HL-60 (cell line): ENCODE measurements around the gene ZNRD2.

ENCODE experiments used
- DNase-seq, 2 experiments: peaks; one replicate each; pipeline ENCODE4 v3.0.0-alpha.2; 2010 to 2020; ENCODE audit warnings: low read depth in 1 of 2, low spot score in 1 of 2
- H3K27ac ChIP-seq: fragments of 250-450 bp; sonication (Bioruptor Pico); replicated peaks from 2 replicates; pipeline ENCODE4 v1.5.1; 2020; ENCODE audit warnings: mild to moderate bottlenecking, moderate library complexity
- H3K27me3 ChIP-seq: fragments of 250-450 bp; sonication (Bioruptor Pico); 2 replicates; pipeline ENCODE4 v1.5.1; 2021; ENCODE audit warnings: mild to moderate bottlenecking, moderate library complexity; ENCODE audit not compliant: insufficient read depth, poor library complexity, severe bottlenecking
- H3K4me3 ChIP-seq: replicated peaks from 2 replicates; pipeline ENCODE4 v1.5.1; 2011; ENCODE audit warnings: mild to moderate bottlenecking, control low read depth, low read length; ENCODE audit not compliant: insufficient read depth
- GABPA ChIP-seq: IDR thresholded peaks from 2 replicates; pipeline ENCODE4 v1.6.1; 2012; ENCODE audit warnings: low read depth
- POLR2AphosphoS5 ChIP-seq: IDR thresholded peaks from 2 replicates; pipeline ENCODE4 v1.6.1; 2012; ENCODE audit warnings: low read depth
- SPI1 ChIP-seq: IDR thresholded peaks from 2 replicates; pipeline ENCODE4 v1.6.1; 2012; ENCODE audit warnings: low read depth, mild to moderate bottlenecking, borderline replicate concordance
- TF ChIP-seq, protein P1 (sequence below): IDR thresholded peaks from one replicate; pipeline ENCODE4 v1.5.1; 2011; ENCODE audit warnings: low read length, control low read depth, inconsistent platforms; ENCODE audit not compliant: insufficient read depth
- TF ChIP-seq, protein P2 (sequence below): IDR thresholded peaks from 2 replicates; pipeline ENCODE4 v1.6.1; 2012; ENCODE audit warnings: low read depth; ENCODE audit not compliant: insufficient replicate concordance

Gene ZNRD2

DNA sequence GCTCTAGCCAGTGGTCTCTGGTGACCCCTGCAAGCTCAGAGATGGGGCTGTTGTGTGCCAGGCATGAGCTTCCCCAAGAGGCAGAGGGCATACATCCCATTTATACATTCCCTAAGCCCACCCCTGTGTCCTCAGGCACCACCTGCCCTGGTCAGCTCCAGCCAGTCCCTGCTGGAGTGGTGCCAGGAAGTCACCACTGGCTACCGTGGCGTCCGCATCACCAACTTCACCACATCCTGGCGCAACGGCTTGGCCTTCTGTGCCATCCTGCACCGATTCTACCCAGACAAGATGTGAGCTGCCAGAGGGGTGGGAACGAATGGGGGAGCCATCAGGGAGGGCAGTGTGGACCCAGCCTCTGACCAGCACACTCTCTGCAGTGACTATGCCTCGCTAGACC is 13.8 kb downstream of the ZNRD2 start:
- TF ChIP-seq, protein P1, sequence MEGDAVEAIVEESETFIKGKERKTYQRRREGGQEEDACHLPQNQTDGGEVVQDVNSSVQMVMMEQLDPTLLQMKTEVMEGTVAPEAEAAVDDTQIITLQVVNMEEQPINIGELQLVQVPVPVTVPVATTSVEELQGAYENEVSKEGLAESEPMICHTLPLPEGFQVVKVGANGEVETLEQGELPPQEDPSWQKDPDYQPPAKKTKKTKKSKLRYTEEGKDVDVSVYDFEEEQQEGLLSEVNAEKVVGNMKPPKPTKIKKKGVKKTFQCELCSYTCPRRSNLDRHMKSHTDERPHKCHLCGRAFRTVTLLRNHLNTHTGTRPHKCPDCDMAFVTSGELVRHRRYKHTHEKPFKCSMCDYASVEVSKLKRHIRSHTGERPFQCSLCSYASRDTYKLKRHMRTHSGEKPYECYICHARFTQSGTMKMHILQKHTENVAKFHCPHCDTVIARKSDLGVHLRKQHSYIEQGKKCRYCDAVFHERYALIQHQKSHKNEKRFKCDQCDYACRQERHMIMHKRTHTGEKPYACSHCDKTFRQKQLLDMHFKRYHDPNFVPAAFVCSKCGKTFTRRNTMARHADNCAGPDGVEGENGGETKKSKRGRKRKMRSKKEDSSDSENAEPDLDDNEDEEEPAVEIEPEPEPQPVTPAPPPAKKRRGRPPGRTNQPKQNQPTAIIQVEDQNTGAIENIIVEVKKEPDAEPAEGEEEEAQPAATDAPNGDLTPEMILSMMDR: no peak
- TF ChIP-seq, protein P2, sequence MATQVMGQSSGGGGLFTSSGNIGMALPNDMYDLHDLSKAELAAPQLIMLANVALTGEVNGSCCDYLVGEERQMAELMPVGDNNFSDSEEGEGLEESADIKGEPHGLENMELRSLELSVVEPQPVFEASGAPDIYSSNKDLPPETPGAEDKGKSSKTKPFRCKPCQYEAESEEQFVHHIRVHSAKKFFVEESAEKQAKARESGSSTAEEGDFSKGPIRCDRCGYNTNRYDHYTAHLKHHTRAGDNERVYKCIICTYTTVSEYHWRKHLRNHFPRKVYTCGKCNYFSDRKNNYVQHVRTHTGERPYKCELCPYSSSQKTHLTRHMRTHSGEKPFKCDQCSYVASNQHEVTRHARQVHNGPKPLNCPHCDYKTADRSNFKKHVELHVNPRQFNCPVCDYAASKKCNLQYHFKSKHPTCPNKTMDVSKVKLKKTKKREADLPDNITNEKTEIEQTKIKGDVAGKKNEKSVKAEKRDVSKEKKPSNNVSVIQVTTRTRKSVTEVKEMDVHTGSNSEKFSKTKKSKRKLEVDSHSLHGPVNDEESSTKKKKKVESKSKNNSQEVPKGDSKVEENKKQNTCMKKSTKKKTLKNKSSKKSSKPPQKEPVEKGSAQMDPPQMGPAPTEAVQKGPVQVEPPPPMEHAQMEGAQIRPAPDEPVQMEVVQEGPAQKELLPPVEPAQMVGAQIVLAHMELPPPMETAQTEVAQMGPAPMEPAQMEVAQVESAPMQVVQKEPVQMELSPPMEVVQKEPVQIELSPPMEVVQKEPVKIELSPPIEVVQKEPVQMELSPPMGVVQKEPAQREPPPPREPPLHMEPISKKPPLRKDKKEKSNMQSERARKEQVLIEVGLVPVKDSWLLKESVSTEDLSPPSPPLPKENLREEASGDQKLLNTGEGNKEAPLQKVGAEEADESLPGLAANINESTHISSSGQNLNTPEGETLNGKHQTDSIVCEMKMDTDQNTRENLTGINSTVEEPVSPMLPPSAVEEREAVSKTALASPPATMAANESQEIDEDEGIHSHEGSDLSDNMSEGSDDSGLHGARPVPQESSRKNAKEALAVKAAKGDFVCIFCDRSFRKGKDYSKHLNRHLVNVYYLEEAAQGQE: no peak
- TF ChIP-seq SPI1: no peak
- TF ChIP-seq POLR2AphosphoS5: no peak
- TF ChIP-seq GABPA: no peak
- Histone ChIP-seq H3K4me3 (no peak overlapping the region), H3K27ac (no peak overlapping the region), H3K27me3 (no peaks in the 10 kb centered on the region)
- DNase-seq: no peak

DNA sequence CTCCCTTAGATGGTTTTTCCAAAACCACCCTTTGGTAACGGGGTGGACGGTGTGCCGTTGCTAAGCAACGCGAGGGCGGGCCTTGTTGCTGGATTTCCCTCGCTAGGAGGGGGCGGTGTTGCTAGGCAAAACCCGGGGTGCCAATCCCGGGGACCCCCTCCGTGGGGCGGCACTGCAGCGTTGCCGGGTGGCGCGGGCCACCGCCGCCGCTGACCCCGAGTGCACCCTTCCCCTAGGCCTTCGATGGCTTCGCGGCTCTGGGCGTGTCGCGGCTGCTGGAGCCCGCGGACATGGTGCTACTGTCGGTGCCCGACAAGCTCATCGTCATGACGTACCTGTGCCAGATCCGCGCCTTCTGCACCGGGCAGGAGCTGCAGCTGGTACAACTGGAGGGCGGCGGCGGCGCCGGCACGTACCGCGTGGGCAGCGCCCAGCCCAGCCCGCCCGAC is 14.5 kb downstream of the ZNRD2 start:
- no peak overlapping the region for H3K27ac ChIP-seq
- H3K4me3 ChIP-seq: no peak overlapping the region
- DNase-seq: no peak
- TF ChIP-seq, protein P2: no peak
- no peak for TF ChIP-seq SPI1
- TF ChIP-seq POLR2AphosphoS5: no peak
- TF ChIP-seq, protein P1: no peak
- TF ChIP-seq GABPA: no peak
- no peaks in the 10 kb centered on the region for H3K27me3 ChIP-seq

DNA sequence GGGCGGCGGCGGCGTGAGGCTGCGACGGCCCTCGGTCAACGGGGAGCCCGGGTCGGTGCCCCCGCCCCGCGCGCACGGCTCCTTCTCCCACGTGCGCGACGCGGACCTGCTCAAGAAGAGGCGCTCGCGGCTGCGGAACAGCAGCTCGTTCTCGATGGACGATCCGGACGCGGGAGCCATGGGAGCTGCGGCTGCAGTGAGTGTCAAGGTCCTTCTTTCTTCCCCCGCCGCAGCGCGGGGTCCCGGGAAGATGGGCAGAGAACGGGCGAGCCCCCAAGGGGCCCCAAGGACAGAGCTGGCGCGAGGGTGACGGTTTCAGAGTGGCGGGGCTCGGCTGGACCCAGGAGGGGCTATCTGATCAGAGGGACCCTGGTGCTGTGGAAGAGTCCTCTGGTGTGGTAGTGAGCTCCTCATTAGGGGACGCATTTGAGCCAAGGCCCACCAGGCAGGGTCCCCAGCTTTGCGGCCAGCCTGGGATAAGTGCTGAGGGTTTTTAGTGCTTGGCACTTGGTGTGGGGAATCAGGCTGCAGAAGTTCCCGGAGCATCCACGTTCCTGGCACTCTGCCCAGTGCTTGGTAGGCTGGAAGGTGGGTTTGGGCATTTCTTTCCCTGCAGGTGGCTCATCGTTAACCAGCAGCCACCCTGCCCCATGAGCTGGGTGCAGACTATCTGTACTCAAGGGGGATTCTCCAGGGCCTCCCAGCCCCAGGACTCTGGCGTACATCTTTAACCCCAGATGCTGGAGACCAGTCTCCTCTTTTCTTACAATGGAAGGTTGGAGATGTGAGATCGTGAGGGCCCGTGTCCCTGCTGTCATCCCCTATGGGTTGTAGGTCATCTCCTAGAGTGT is 15.3 kb downstream of the ZNRD2 start:
- Histone ChIP-seq H3K27me3 (no peaks in the 10 kb centered on the region), H3K27ac (no peak overlapping the region), H3K4me3 (no peak overlapping the region)
- no peak for TF ChIP-seq POLR2AphosphoS5
- TF ChIP-seq SPI1: no peak
- TF ChIP-seq, protein P2: no peak
- TF ChIP-seq, protein P1: no peak
- TF ChIP-seq GABPA: no peak
- no peak for DNase-seq
